Measurements from ENCODE around the gene TUBB2A.
"Not testable (repeated sequence)": the region's sequence is repeated elsewhere in the genome, so short reads cannot be mapped to it uniquely, and the experiment has no call there.

Gene TUBB2A

GRCh38 chr6:3157131-3157933 is at the start of gene TUBB2A:
TSS of gene TUBB2A (minus strand) at chr6:3157544. CDS start at chr6:3157463, 81 bp downstream.
- peak; percentile 55 to 82 (median 76) for DNase-seq (ENCODE audit: low read depth in 4 of 4, low spot score in 1 of 4)

GRCh38 chr6:3206339-3207015 is 49.1 kb upstream of the TUBB2A start:
- no peak for DNase-seq (ENCODE audit: low read depth in 4 of 4, low spot score in 1 of 4)

GRCh38 chr6:3205913-3206312 is 48.6 kb upstream of the TUBB2A start:
- no peak for DNase-seq (ENCODE audit: low read depth in 4 of 4, low spot score in 1 of 4)

GRCh38 chr6:3204921-3205320 is 47.6 kb upstream of the TUBB2A start:
- DNase-seq (ENCODE audit: low read depth in 4 of 4, low spot score in 1 of 4) = no peak

- no peak for DNase-seq (ENCODE audit: low read depth in 4 of 4, low spot score in 1 of 4)
Observed at GRCh38 chr6:3202999-3203696, 45.8 kb upstream of the TUBB2A start.

- no peak for DNase-seq (ENCODE audit: low read depth in 4 of 4, low spot score in 1 of 4)
Observed at GRCh38 chr6:3201388-3201787, 44.0 kb upstream of the TUBB2A start.

GRCh38 chr6:3200682-3201081 is 43.3 kb upstream of the TUBB2A start:
- DNase-seq (ENCODE audit: low read depth in 4 of 4, low spot score in 1 of 4) = no peak

- DNase-seq (ENCODE audit: low read depth in 4 of 4, low spot score in 1 of 4) = no peak
Observed at GRCh38 chr6:3199382-3199781, 42.0 kb upstream of the TUBB2A start.

GRCh38 chr6:3197734-3198133 is 40.4 kb upstream of the TUBB2A start:
- not testable (repeated sequence) for DNase-seq (ENCODE audit: low read depth in 4 of 4, low spot score in 1 of 4)

- DNase-seq (ENCODE audit: low read depth in 4 of 4, low spot score in 1 of 4) = no peak
Observed at GRCh38 chr6:3196770-3197169, 39.4 kb upstream of the TUBB2A start.

- DNase-seq (ENCODE audit: low read depth in 4 of 4, low spot score in 1 of 4) = no peak
Observed at GRCh38 chr6:3195695-3196497, 38.6 kb upstream of the TUBB2A start.

- DNase-seq (ENCODE audit: low read depth in 4 of 4, low spot score in 1 of 4) = no peak
Observed at GRCh38 chr6:3195420-3195694, 38.0 kb upstream of the TUBB2A start.

- no peak for DNase-seq (ENCODE audit: low read depth in 4 of 4, low spot score in 1 of 4)
Observed at GRCh38 chr6:3194535-3195419, 37.4 kb upstream of the TUBB2A start.

GRCh38 chr6:3193102-3193849 is 35.9 kb upstream of the TUBB2A start:
- no peak for DNase-seq (ENCODE audit: low read depth in 4 of 4, low spot score in 1 of 4)

- no peak for DNase-seq (ENCODE audit: low read depth in 4 of 4, low spot score in 1 of 4)
Observed at GRCh38 chr6:3190779-3191178, 33.4 kb upstream of the TUBB2A start.

- no peak for DNase-seq (ENCODE audit: low read depth in 4 of 4, low spot score in 1 of 4)
Observed at GRCh38 chr6:3190056-3190455, 32.7 kb upstream of the TUBB2A start.

GRCh38 chr6:3189192-3189591 is 31.8 kb upstream of the TUBB2A start:
- not testable (repeated sequence) for DNase-seq (ENCODE audit: low read depth in 4 of 4, low spot score in 1 of 4)

- no peak for DNase-seq (ENCODE audit: low read depth in 4 of 4, low spot score in 1 of 4)
Observed at GRCh38 chr6:3188262-3188661, 30.9 kb upstream of the TUBB2A start.

- DNase-seq (ENCODE audit: low read depth in 4 of 4, low spot score in 1 of 4) = no peak
Observed at GRCh38 chr6:3186974-3187382, 29.6 kb upstream of the TUBB2A start.

- DNase-seq (ENCODE audit: low read depth in 4 of 4, low spot score in 1 of 4) = no peak
Observed at GRCh38 chr6:3183066-3183465, 25.7 kb upstream of the TUBB2A start.

All from stimulated activated CD4-positive, alpha-beta T cell treated with anti-CD3 and anti-CD28 coated beads, Interleukin-1b, Interleukin-23, amount 100 ng/mL, for 24 hours (primary cell).